Activated CD4-positive, alpha-beta T cell treated with anti-CD3 and anti-CD28 coated beads for 24 hours (primary cell): Measurements from ENCODE around the gene SLC18A3.

Experiments used
- DNase-seq, 2 donors: peaks; one replicate each; pipeline ENCODE4 v3.0.0-alpha.2; 2020; ENCODE audit warnings: low read depth in 2 of 2

Gene SLC18A3

GRCh38 chr10:49610114-49610457 is at the start of gene SLC18A3:
TSS of gene SLC18A3 (plus strand) at chr10:49610310. CDS start at chr10:49610741, 431 bp downstream.
- no peak for DNase-seq

GRCh38 chr10:49560526-49560925 is 49.6 kb upstream of the SLC18A3 start:
- DNase-seq, result no peak

- DNase-seq, result no peak
These were observed 47.2 kb upstream of the SLC18A3 start for GRCh38 chr10:49562893-49563292.

GRCh38 chr10:49564461-49565009 is 45.6 kb upstream of the SLC18A3 start:
- no peak for DNase-seq

- DNase-seq, result no peak
These were observed 42.3 kb upstream of the SLC18A3 start for GRCh38 chr10:49567810-49568209.

- no peak for DNase-seq
These were observed 41.9 kb upstream of the SLC18A3 start for GRCh38 chr10:49568235-49568634.

GRCh38 chr10:49569031-49569631 is 41.0 kb upstream of the SLC18A3 start:
- no peak for DNase-seq

- no peak for DNase-seq
These were observed 38.7 kb upstream of the SLC18A3 start for GRCh38 chr10:49571388-49571787.

- DNase-seq, result no peak
These were observed 37.5 kb upstream of the SLC18A3 start for GRCh38 chr10:49572594-49573114.

- DNase-seq, result no peak
These were observed 34.5 kb upstream of the SLC18A3 start for GRCh38 chr10:49575489-49576072.

- DNase-seq, result no peak
These were observed 32.8 kb upstream of the SLC18A3 start for GRCh38 chr10:49577182-49577925.

- no peak for DNase-seq
These were observed 31.7 kb upstream of the SLC18A3 start for GRCh38 chr10:49578392-49578791.

GRCh38 chr10:49579621-49580020 is 30.5 kb upstream of the SLC18A3 start:
- no peak for DNase-seq

- DNase-seq, result no peak
These were observed 24.7 kb upstream of the SLC18A3 start for GRCh38 chr10:49585387-49585786.

GRCh38 chr10:49587981-49588380 is 22.1 kb upstream of the SLC18A3 start:
- no peak for DNase-seq

- DNase-seq, result peak; percentile 29 to 42
These were observed 17.2 kb upstream of the SLC18A3 start for GRCh38 chr10:49592726-49593563.

- no peak for DNase-seq
These were observed 16.6 kb upstream of the SLC18A3 start for GRCh38 chr10:49593564-49593875.

- DNase-seq, result no peak
These were observed 16.1 kb upstream of the SLC18A3 start for GRCh38 chr10:49593998-49594397.

GRCh38 chr10:49594594-49594993 is 15.5 kb upstream of the SLC18A3 start:
- no peak for DNase-seq

- DNase-seq, result no peak
These were observed 15.0 kb upstream of the SLC18A3 start for GRCh38 chr10:49595003-49595712.
